Measurements from ENCODE around the gene ASB3. TPM values are rescaled to one million over a fixed set of nuclear protein-coding genes. Genes with fewer than 3 reads are reported as not detected.

ASB3 gene
- total and polyA plus RNA-seq, 4 donors, result 7.0 to 54.9 (median 18.1) TPM

DNA sequence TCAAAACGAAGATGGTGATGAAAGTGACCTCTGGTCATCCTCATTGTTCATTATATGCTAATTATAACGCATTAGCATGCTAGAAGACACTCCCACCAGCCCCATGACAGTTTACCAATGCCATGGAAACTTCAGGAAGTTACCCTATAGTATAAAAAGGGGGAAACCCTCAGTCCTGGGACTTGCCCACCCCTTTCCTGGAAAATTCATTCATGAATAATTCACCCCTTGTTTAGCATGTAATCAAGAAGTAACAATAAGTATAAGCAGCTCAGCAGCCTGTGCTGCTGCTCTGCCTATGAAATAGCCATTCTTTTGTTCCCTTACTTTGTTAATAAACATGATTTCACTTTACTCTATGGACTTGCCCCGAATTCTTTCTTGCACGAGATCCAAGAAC lies 89.7 kb downstream of the ASB3 start:
- Histone ChIP-seq H3K27ac (ENCODE audit: low read depth in 1 of 2, low read length in 1 of 2) (no peak overlapping the region), H3K4me1 (ENCODE audit: control insufficient read depth in 5 of 5, insufficient read depth in 5 of 5, low read length in 5 of 5) (no peaks in the 10 kb centered on the region), H3K9me3 (ENCODE audit: control insufficient read depth in 4 of 4, insufficient read depth in 3 of 4, low read length in 3 of 4) (no peaks in the 10 kb centered on the region), H3K36me3 (ENCODE audit: control insufficient read depth in 4 of 4, insufficient read depth in 4 of 4, low read length in 4 of 4) (peaks cover 4 to 12% (median 7%) of the 10 kb centered on the region in 4 donors), H3K4me3 (no peak overlapping the region), H3K9ac (ENCODE audit: insufficient read depth in 1 of 2, low read length in 2 of 2) (no peak overlapping the region), H3K27me3 (ENCODE audit: control insufficient read depth in 3 of 3, insufficient read depth in 3 of 3, low read length in 2 of 3) (no peaks in the 10 kb centered on the region)
- no peak for TF ChIP-seq CTCF (IDR thresholded peaks at IDR 0.05; ENCODE audit: control extremely low read depth, extremely low read depth)
- ATAC-seq (ENCODE audit: insufficient read depth, low FRiP score) (no peak), DNase-seq (no peak)
- WGBS, 2 donors, result 93 to 95% methylated on average over 4 of the region's 4 CpGs

GRCh38 chr2:53695575-53695974 lies 91.2 kb downstream of the ASB3 start:
- peaks cover 4 to 12% (median 7%) of the 10 kb centered on the region in 4 donors for H3K36me3 ChIP-seq (ENCODE audit: control insufficient read depth in 4 of 4, insufficient read depth in 4 of 4, low read length in 4 of 4)
- H3K27me3 ChIP-seq (ENCODE audit: control insufficient read depth in 3 of 3, insufficient read depth in 3 of 3, low read length in 2 of 3), result no peaks in the 10 kb centered on the region
- H3K9ac ChIP-seq (ENCODE audit: insufficient read depth in 1 of 2, low read length in 2 of 2), result no peak overlapping the region
- no peak overlapping the region for H3K4me3 ChIP-seq
- DNase-seq, result no peak
- 94 to 96% methylated on average over 4 of the region's 4 CpGs for WGBS, 2 donors
- no peaks in the 10 kb centered on the region for H3K9me3 ChIP-seq (ENCODE audit: control insufficient read depth in 4 of 4, insufficient read depth in 3 of 4, low read length in 3 of 4)
- H3K27ac ChIP-seq (ENCODE audit: low read depth in 1 of 2, low read length in 1 of 2), result no peak overlapping the region
- no peak for ATAC-seq (ENCODE audit: insufficient read depth, low FRiP score)
- no peak for TF ChIP-seq CTCF (IDR thresholded peaks at IDR 0.05; ENCODE audit: control extremely low read depth, extremely low read depth)
- no peaks in the 10 kb centered on the region for H3K4me1 ChIP-seq (ENCODE audit: control insufficient read depth in 5 of 5, insufficient read depth in 5 of 5, low read length in 5 of 5)

DNA sequence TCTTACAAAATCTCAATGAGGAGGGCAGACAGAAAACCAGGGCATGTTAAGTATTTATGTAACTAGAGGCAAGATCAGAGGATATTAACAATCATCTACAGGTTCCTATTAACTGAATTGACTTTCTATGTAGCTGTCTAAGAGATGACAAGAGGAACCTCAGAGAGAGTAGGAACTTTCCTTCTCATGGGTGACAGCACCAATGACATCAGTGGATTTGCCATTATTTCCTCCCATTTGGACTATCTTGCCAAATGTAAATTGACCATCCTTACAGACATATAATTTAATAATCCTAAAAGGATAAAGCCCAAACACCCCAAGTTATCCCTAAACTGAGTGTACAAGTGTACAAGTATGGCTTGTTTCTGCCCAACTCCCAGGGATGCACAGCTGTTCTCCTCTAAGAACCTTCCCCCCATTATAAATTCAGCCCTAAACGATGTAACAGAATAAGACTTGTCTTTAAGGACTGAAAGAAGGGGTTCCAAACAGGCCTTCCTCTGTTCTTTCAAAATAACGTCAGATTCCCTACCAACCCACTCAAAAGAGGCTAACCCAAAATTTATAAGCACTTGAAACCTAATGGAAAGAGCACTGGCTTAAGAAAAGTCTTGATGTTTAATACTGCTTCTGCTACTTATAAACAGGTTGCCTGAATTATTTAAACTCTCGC lies 92.5 kb downstream of the ASB3 start:
- no peaks in the 10 kb centered on the region for H3K9me3 ChIP-seq (ENCODE audit: control insufficient read depth in 4 of 4, insufficient read depth in 3 of 4, low read length in 3 of 4)
- no peak overlapping the region for H3K4me3 ChIP-seq
- H3K27me3 ChIP-seq (ENCODE audit: control insufficient read depth in 3 of 3, insufficient read depth in 3 of 3, low read length in 2 of 3), result no peaks in the 10 kb centered on the region
- no peak for ATAC-seq (ENCODE audit: insufficient read depth, low FRiP score)
- H3K36me3 ChIP-seq (ENCODE audit: control insufficient read depth in 4 of 4, insufficient read depth in 4 of 4, low read length in 4 of 4), result peaks cover 0 to 4% (median 3%) of the 10 kb centered on the region in 4 donors
- no peaks in the 10 kb centered on the region for H3K4me1 ChIP-seq (ENCODE audit: control insufficient read depth in 5 of 5, insufficient read depth in 5 of 5, low read length in 5 of 5)
- no peak overlapping the region for H3K9ac ChIP-seq (ENCODE audit: insufficient read depth in 1 of 2, low read length in 2 of 2)
- 97 to 98% methylated on average over 3 of the region's 3 CpGs for WGBS, 2 donors
- no peak for DNase-seq
- H3K27ac ChIP-seq (ENCODE audit: low read depth in 1 of 2, low read length in 1 of 2), result no peak overlapping the region
- TF ChIP-seq CTCF (IDR thresholded peaks at IDR 0.05; ENCODE audit: control extremely low read depth, extremely low read depth), result no peak

GRCh38 chr2:53690876-53691275 lies 95.9 kb downstream of the ASB3 start:
- 70 to 83% methylated on average over 2 of the region's 2 CpGs for WGBS, 2 donors
- DNase-seq (no peak), ATAC-seq (ENCODE audit: insufficient read depth, low FRiP score) (no peak)
- no peak overlapping the region for H3K4me3 ChIP-seq
- peaks cover 0 to 10% (median 3%) of the 10 kb centered on the region in 4 donors for H3K36me3 ChIP-seq (ENCODE audit: control insufficient read depth in 4 of 4, insufficient read depth in 4 of 4, low read length in 4 of 4)
- H3K27me3 ChIP-seq (ENCODE audit: control insufficient read depth in 3 of 3, insufficient read depth in 3 of 3, low read length in 2 of 3), result no peaks in the 10 kb centered on the region
- no peak for TF ChIP-seq CTCF (IDR thresholded peaks at IDR 0.05; ENCODE audit: control extremely low read depth, extremely low read depth)
- H3K9me3 ChIP-seq (ENCODE audit: control insufficient read depth in 4 of 4, insufficient read depth in 3 of 4, low read length in 3 of 4), result no peaks in the 10 kb centered on the region
- no peaks in the 10 kb centered on the region for H3K4me1 ChIP-seq (ENCODE audit: control insufficient read depth in 5 of 5, insufficient read depth in 5 of 5, low read length in 5 of 5)
- no peak overlapping the region for H3K9ac ChIP-seq (ENCODE audit: insufficient read depth in 1 of 2, low read length in 2 of 2)
- H3K27ac ChIP-seq (ENCODE audit: low read depth in 1 of 2, low read length in 1 of 2), result no peak overlapping the region
